ENCODE data around the gene TBCD.

The TBCD gene

GRCh38 chr17:82751571-82752370, at the start of gene TBCD:
TSS of gene TBCD (plus strand) at chr17:82752065. CDS start at chr17:82752194, 129 bp downstream.
- peak; percentile 92 to 95 for DNase-seq

GRCh38 chr17:82702231-82702927, 49.5 kb upstream of the TBCD start:
- DNase-seq = peak in 1 of 2 donors; percentile 33

GRCh38 chr17:82703036-82703745, 48.7 kb upstream of the TBCD start:
- no peak for DNase-seq

GRCh38 chr17:82703935-82704865, 47.7 kb upstream of the TBCD start:
- DNase-seq = no peak

GRCh38 chr17:82704886-82705285, 47.0 kb upstream of the TBCD start:
- no peak for DNase-seq

GRCh38 chr17:82705756-82706155, 46.1 kb upstream of the TBCD start:
- no peak for DNase-seq

GRCh38 chr17:82709024-82709675, 42.7 kb upstream of the TBCD start:
- no peak for DNase-seq

- DNase-seq = no peak
Observed at GRCh38 chr17:82709676-82710498, 42.0 kb upstream of the TBCD start.

GRCh38 chr17:82710499-82711232, 41.2 kb upstream of the TBCD start:
- no peak for DNase-seq

- DNase-seq = no peak
Observed at GRCh38 chr17:82713071-82713723, 38.7 kb upstream of the TBCD start.

GRCh38 chr17:82716203-82717010, 35.5 kb upstream of the TBCD start, which contains the start of gene FN3KRP:
TSS of gene FN3KRP (plus strand) at chr17:82716706. CDS start at chr17:82716756, 50 bp downstream.
- peak; percentile 87 to 90 for DNase-seq

GRCh38 chr17:82718986-82719685, 32.7 kb upstream of the TBCD start:
- no peak for DNase-seq

- DNase-seq = no peak
Observed at GRCh38 chr17:82720204-82720603, 31.7 kb upstream of the TBCD start.

GRCh38 chr17:82722341-82723013, 29.4 kb upstream of the TBCD start:
- no peak for DNase-seq

- DNase-seq = no peak
Observed at GRCh38 chr17:82723169-82723807, 28.6 kb upstream of the TBCD start.

GRCh38 chr17:82726427-82726826, 25.4 kb upstream of the TBCD start:
- no peak for DNase-seq
